LHCN-M2 (cell line): ENCODE data around the gene XKR3. TPM values are rescaled to one million over a fixed set of nuclear protein-coding genes. Genes with fewer than 3 reads are reported as not detected.
"Not testable (repeated sequence)": the region's sequence is repeated elsewhere in the genome, so short reads cannot be mapped to it uniquely, and the experiment has no call there.

Source experiments
- DNase-seq: peaks from one replicate; pipeline ENCODE4 v3.0.0-alpha.2; 2012; ENCODE audit warnings: low read depth
- polyA plus RNA-seq: library from polyadenylated mRNA; unstranded; fragments of >200 nt; gene quantifications from one replicate; pipeline ENCODE4 v1.2.1, GENCODE V29; 2012; ENCODE audit warnings: missing spikeins
- total RNA-seq: library from RNA; depleted of rRNA; stranded (reverse); fragments of >200 nt; gene quantifications from 2 replicates; pipeline ENCODE4 v1.2.3, GENCODE V29; 2014; rRNA removed

XKR3 gene
- not detected in 2 replicates for total RNA-seq
- not detected for polyA plus RNA-seq

GRCh38 chr22:16824716-16825687, at the start of gene XKR3:
Gene XKR3 (minus strand): TSS chr22:16825411. CDS start chr22:16808073, 17,338 bp downstream.
- DNase-seq: peak; percentile 1

GRCh38 chr22:16869640-16870039, 44.4 kb upstream of the XKR3 start:
- not testable (repeated sequence) for DNase-seq

GRCh38 chr22:16866167-16866566, 41.0 kb upstream of the XKR3 start:
- peak; percentile 18 for DNase-seq

- DNase-seq: not testable (repeated sequence)
Measured at GRCh38 chr22:16856851-16857250, 31.6 kb upstream of the XKR3 start.

GRCh38 chr22:16854631-16855030, 29.4 kb upstream of the XKR3 start:
- no peak for DNase-seq

- not testable (repeated sequence) for DNase-seq
Measured at GRCh38 chr22:16851268-16851996, 26.2 kb upstream of the XKR3 start.

- no peak for DNase-seq
Measured at GRCh38 chr22:16847271-16847670, 22.1 kb upstream of the XKR3 start.

GRCh38 chr22:16845881-16846280, 20.7 kb upstream of the XKR3 start:
- DNase-seq: no peak

- no peak for DNase-seq
Measured at GRCh38 chr22:16845465-16845864, 20.3 kb upstream of the XKR3 start.

- no peak for DNase-seq
Measured at GRCh38 chr22:16844529-16844928, 19.3 kb upstream of the XKR3 start.

GRCh38 chr22:16838073-16838472, 12.9 kb upstream of the XKR3 start:
- DNase-seq: no peak

- no peak for DNase-seq
Measured at GRCh38 chr22:16834971-16835370, 9.8 kb upstream of the XKR3 start.

- DNase-seq: no peak
Measured at GRCh38 chr22:16831257-16831656, 6.0 kb upstream of the XKR3 start.

GRCh38 chr22:16829985-16830384, 4.8 kb upstream of the XKR3 start:
- DNase-seq: no peak

GRCh38 chr22:16828876-16829275, 3.7 kb upstream of the XKR3 start:
- DNase-seq: no peak

GRCh38 chr22:16827506-16827905, 2.3 kb upstream of the XKR3 start:
- no peak for DNase-seq

- no peak for DNase-seq
Measured at GRCh38 chr22:16819249-16819648, 6.0 kb downstream of the XKR3 start.

- DNase-seq: no peak
Measured at GRCh38 chr22:16818538-16818937, 6.7 kb downstream of the XKR3 start.

- DNase-seq: no peak
Measured at GRCh38 chr22:16815073-16815472, 10.1 kb downstream of the XKR3 start.

- DNase-seq: no peak
Measured at GRCh38 chr22:16810188-16810802, 14.9 kb downstream of the XKR3 start.

GRCh38 chr22:16808744-16809143, 16.5 kb downstream of the XKR3 start:
- DNase-seq: no peak

- DNase-seq: no peak
Measured at GRCh38 chr22:16807109-16807508, 18.1 kb downstream of the XKR3 start.
